ENCODE data around the gene PLA2G4E. TPM values are rescaled to one million over a fixed set of nuclear protein-coding genes. Genes with fewer than 3 reads are reported as not detected.

Gene PLA2G4E
- total and polyA plus RNA-seq, 2 experiments from 2014 or later: 0.06 TPM; not detected in 1

DNA sequence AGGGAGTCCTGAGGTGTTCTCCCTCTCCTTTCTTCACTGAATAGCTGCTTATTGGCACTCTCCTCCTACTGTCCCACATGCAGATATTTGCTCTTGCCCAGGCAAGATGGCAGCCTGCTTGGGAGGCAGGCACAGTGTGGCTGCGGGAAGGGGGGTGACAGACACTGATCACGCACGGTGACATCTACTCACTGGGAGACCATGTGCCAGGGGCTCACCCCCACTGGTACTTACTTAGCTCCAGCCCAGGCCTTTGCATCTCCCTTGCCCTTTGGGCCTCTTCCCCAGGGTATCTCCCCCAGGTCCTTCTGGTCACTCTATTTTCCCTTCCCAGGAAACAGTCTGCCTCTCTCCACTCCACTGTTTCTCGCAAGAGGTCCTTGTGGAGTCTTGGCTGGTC is 6.4 kb downstream of the PLA2G4E start:
- Histone ChIP-seq H3K27me3 (no peaks in the 10 kb centered on the region), H3K27ac (no peak overlapping the region), H3K9me3 (ENCODE audit: low read depth) (no peaks in the 10 kb centered on the region), H3K4me3 (no peak overlapping the region), H3K4me1 (ENCODE audit: low read depth) (peaks cover 11% of the 10 kb centered on the region), H3K36me3 (no peaks in the 10 kb centered on the region)
- TF ChIP-seq, protein P1, sequence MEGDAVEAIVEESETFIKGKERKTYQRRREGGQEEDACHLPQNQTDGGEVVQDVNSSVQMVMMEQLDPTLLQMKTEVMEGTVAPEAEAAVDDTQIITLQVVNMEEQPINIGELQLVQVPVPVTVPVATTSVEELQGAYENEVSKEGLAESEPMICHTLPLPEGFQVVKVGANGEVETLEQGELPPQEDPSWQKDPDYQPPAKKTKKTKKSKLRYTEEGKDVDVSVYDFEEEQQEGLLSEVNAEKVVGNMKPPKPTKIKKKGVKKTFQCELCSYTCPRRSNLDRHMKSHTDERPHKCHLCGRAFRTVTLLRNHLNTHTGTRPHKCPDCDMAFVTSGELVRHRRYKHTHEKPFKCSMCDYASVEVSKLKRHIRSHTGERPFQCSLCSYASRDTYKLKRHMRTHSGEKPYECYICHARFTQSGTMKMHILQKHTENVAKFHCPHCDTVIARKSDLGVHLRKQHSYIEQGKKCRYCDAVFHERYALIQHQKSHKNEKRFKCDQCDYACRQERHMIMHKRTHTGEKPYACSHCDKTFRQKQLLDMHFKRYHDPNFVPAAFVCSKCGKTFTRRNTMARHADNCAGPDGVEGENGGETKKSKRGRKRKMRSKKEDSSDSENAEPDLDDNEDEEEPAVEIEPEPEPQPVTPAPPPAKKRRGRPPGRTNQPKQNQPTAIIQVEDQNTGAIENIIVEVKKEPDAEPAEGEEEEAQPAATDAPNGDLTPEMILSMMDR (IDR thresholded peaks at IDR 0.05; ENCODE audit: low read depth, low read length): no peak
- no peak for DNase-seq (ENCODE audit: low read depth in 1 of 2, low spot score in 1 of 2)

DNA sequence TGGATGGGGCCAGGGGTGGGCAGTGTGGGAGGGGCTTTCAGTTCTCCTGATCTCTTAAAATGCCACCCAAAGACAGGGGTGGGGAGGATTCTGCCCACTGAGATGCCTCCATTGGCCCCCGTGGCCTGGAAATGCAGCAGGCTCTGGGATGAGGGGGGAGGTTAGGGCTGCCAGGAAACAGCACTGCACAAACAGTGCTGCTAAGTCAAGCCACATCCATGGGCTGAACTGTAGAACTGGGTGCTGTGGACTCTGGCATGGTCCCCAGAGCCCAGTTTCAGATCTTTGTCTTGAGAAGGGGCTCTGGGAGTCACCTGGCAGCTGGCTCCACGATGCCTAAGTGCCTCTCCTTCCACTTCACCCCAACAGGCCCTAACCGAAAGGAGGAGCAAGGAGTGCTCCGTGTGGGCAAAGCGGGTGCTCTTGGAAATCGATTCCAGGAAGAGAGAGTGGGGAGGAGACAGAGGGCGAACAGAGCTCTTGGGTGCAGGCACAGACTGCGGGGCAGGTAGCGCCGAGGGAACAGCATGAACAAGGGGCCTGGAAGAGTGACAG is 7.8 kb downstream of the PLA2G4E start:
- no peak overlapping the region for H3K27ac ChIP-seq
- peaks cover 4% of the 10 kb centered on the region for H3K4me1 ChIP-seq (ENCODE audit: low read depth)
- TF ChIP-seq, protein P1 (IDR thresholded peaks at IDR 0.05; ENCODE audit: low read depth, low read length): no peak
- H3K27me3 ChIP-seq: no peaks in the 10 kb centered on the region
- DNase-seq (ENCODE audit: low read depth in 1 of 2, low spot score in 1 of 2): no peak
- H3K4me3 ChIP-seq: no peak overlapping the region
- H3K36me3 ChIP-seq: no peaks in the 10 kb centered on the region
- no peaks in the 10 kb centered on the region for H3K9me3 ChIP-seq (ENCODE audit: low read depth)

DNA sequence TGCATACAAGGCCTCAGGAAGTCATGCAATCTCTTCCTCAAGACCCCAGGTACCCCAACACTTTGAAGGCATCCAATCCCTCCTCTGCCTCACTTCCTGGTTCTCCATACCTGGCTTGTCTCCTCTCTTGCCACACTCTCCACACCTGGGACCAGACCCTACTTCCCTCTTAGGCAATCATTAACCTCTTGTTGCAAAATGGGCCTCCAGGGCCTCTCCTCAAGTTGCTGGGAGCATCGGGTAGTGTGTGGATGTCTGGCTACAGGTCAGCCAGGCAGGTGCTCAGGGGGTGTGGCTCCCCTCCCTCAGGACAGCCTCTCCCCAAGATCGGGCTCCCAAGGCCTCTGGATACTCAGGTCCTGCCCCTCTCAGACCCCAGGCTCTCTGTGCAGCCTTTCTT is 8.6 kb downstream of the PLA2G4E start:
- no peak for DNase-seq (ENCODE audit: low read depth in 1 of 2, low spot score in 1 of 2)

DNA sequence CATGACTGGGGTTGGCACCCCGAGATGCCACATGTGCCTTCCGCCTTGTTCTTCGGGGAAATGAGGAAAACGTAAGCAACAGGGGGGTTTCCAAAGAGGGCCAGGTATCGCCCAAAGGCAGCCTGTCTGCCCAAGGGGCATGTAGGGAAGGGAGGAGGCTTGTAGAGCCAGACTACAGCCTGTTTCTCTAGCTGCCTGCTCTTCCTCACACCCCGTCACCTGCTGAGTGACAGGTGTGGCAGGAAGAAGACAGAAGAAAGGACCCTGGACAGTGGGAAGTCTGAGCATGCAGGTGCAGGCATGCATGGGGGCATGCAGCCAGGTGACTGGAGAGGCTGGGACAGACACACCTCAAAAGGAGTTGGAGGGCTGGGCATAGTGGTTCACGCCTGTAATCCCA is 9.8 kb downstream of the PLA2G4E start:
- TF ChIP-seq, protein P1 (IDR thresholded peaks at IDR 0.05; ENCODE audit: low read depth, low read length): no peak
- Histone ChIP-seq H3K9me3 (ENCODE audit: low read depth) (no peaks in the 10 kb centered on the region), H3K4me3 (no peak overlapping the region), H3K4me1 (ENCODE audit: low read depth) (peaks cover 4% of the 10 kb centered on the region), H3K27ac (no peak overlapping the region), H3K36me3 (no peaks in the 10 kb centered on the region), H3K27me3 (no peaks in the 10 kb centered on the region)
- DNase-seq (ENCODE audit: low read depth in 1 of 2, low spot score in 1 of 2): no peak

More for the DNA sequence above, 8.6 kb downstream of the PLA2G4E start:
- no peak overlapping the region for H3K4me3 ChIP-seq
- H3K27me3 ChIP-seq: no peaks in the 10 kb centered on the region
- H3K4me1 ChIP-seq (ENCODE audit: low read depth): peaks cover 4% of the 10 kb centered on the region
- H3K9me3 ChIP-seq (ENCODE audit: low read depth): no peaks in the 10 kb centered on the region
- H3K36me3 ChIP-seq: no peaks in the 10 kb centered on the region
- H3K27ac ChIP-seq: no peak overlapping the region
- TF ChIP-seq, protein P1 (IDR thresholded peaks at IDR 0.05; ENCODE audit: low read depth, low read length): no peak

DNA sequence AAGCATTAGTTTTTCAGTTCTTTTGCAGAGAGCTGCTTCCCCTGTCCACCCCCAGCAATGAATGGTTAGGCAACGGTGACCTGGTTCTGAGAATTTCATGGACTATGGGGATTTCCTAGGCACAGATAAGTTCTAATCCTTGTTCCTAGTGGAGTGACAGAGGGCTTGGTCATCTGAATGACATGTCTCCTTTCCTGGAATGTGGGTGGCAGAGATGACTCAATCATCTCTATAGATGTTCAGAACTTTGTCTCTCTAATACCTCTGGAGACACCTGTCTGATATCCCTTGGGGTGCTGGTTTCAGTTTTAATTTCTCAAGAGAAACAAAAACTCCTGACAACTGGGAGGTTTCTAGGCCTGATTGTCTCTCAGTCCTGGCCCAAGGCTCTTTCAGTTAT is 10.4 kb downstream of the PLA2G4E start:
- Histone ChIP-seq H3K4me3 (no peak overlapping the region), H3K4me1 (ENCODE audit: low read depth) (peaks cover 4% of the 10 kb centered on the region), H3K36me3 (no peaks in the 10 kb centered on the region), H3K27ac (no peak overlapping the region), H3K27me3 (no peaks in the 10 kb centered on the region), H3K9me3 (ENCODE audit: low read depth) (no peaks in the 10 kb centered on the region)
- no peak for DNase-seq (ENCODE audit: low read depth in 1 of 2, low spot score in 1 of 2)
- TF ChIP-seq, protein P1 (IDR thresholded peaks at IDR 0.05; ENCODE audit: low read depth, low read length): no peak

Measured in cardiac muscle cell (in vitro differentiated cells and primary cell).